Lower leg skin (tissue), 3 donors: Measurements from ENCODE around the gene DNMBP.

Experiments
- POLR2A ChIP-seq, 2 donors: fragments of 450-650 bp; IDR thresholded peaks; one replicate each; pipeline ENCODE4 v1.6.1; 2016 to 2017; ENCODE audit warnings: antibody characterized with exemption in 2 of 2, mild to moderate bottlenecking in 1 of 2, moderate library complexity in 1 of 2
- TF ChIP-seq, protein P1 (sequence below), 3 donors: fragments of 450-650 bp; IDR thresholded peaks; one replicate each; pipeline ENCODE4 v1.5.1; 2016; ENCODE audit warnings: antibody characterized with exemption in 3 of 3, mild to moderate bottlenecking in 3 of 3, moderate library complexity in 2 of 3

DNA sequence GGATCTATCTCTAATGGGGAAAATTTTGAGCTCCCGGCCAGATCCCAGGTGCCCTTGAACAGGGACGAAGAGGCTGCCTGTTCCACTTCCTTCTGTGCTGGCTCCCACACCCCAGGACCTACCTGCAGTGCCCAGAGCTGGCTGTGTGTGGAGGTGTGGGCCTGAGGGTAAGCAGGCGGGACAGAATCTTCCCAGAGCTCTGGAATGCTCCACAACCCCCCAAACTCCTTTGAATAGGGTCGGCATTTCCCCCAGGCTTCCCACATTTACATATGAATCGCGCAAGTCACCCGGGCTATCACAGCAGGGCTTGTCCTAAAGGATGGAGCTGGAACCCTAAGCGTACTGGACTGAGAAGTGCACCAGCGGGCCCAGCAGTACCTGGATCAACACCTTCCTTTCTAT, 95.9 kb downstream of the DNMBP start:
- TF ChIP-seq, protein P1, sequence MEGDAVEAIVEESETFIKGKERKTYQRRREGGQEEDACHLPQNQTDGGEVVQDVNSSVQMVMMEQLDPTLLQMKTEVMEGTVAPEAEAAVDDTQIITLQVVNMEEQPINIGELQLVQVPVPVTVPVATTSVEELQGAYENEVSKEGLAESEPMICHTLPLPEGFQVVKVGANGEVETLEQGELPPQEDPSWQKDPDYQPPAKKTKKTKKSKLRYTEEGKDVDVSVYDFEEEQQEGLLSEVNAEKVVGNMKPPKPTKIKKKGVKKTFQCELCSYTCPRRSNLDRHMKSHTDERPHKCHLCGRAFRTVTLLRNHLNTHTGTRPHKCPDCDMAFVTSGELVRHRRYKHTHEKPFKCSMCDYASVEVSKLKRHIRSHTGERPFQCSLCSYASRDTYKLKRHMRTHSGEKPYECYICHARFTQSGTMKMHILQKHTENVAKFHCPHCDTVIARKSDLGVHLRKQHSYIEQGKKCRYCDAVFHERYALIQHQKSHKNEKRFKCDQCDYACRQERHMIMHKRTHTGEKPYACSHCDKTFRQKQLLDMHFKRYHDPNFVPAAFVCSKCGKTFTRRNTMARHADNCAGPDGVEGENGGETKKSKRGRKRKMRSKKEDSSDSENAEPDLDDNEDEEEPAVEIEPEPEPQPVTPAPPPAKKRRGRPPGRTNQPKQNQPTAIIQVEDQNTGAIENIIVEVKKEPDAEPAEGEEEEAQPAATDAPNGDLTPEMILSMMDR (IDR thresholded peaks at IDR 0.05) = no peak
- no peak for TF ChIP-seq POLR2A (IDR thresholded peaks at IDR 0.05)
